BE2C (cell line): ENCODE measurements around the gene COL8A2.
A peak's percentile ranks its signal among the peaks of the same experiment; 100 is the strongest.

ENCODE experiments used
- DNase-seq: peaks from one replicate; pipeline ENCODE4 v3.0.0-alpha.2; 2020
- H3K27me3 ChIP-seq: fragments of 250-450 bp; sonication (Bioruptor Pico); 2 replicates; pipeline ENCODE4 v1.5.1; 2020; ENCODE audit warnings: mild to moderate bottlenecking
- H3K36me3 ChIP-seq: fragments of 250-450 bp; sonication (Bioruptor Pico); 2 replicates; pipeline ENCODE4 v1.5.1; 2020; ENCODE audit warnings: mild to moderate bottlenecking
- H3K4me1 ChIP-seq: fragments of 250-450 bp; sonication (Bioruptor Pico); 2 replicates; pipeline ENCODE4 v1.5.1; 2020
- H3K4me3 ChIP-seq: 2 replicates; pipeline ENCODE4 v1.5.1; 2011; ENCODE audit warnings: low read depth, low read length
- H3K9me3 ChIP-seq: fragments of 250-450 bp; sonication (Bioruptor Pico); 2 replicates; pipeline ENCODE4 v1.5.1; 2020
- TF ChIP-seq, protein P1 (sequence below): IDR thresholded peaks from 2 replicates; pipeline ENCODE4 v1.5.1; 2012; ENCODE audit warnings: mild to moderate bottlenecking, low read depth, low read length

COL8A2 gene

DNA sequence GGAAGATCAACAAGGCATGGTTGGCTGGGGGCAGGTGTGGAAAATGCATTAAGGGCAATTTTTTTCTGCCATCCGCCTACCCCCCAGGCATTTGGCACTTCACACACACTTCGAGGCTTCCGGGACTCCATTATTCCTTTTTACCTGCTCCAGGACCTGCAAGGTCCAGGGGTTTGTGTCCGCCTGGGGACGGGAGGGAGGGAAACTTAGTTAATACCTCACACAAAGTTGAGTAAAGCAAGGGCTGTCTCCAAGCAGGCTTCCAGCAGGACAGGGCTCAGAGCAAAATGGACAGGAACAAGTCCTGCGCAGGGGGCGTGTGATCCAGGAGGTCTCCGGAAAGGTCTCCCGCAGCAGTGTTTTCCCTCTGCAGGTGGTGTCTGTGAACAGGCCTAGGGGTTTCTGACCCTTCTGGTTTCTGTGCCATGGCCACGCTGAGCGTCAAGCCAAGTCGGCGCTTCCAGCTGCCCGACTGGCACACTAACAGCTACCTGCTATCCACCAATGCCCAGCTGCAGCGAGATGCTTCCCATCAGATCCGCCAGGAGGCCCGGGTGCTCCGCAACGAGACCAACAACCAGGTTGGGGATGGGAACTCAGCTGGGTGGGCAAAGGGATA, 40.4 kb downstream of the COL8A2 start:
- TF ChIP-seq, protein P1, sequence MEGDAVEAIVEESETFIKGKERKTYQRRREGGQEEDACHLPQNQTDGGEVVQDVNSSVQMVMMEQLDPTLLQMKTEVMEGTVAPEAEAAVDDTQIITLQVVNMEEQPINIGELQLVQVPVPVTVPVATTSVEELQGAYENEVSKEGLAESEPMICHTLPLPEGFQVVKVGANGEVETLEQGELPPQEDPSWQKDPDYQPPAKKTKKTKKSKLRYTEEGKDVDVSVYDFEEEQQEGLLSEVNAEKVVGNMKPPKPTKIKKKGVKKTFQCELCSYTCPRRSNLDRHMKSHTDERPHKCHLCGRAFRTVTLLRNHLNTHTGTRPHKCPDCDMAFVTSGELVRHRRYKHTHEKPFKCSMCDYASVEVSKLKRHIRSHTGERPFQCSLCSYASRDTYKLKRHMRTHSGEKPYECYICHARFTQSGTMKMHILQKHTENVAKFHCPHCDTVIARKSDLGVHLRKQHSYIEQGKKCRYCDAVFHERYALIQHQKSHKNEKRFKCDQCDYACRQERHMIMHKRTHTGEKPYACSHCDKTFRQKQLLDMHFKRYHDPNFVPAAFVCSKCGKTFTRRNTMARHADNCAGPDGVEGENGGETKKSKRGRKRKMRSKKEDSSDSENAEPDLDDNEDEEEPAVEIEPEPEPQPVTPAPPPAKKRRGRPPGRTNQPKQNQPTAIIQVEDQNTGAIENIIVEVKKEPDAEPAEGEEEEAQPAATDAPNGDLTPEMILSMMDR: no peak
- H3K27me3 ChIP-seq: no peaks in the 10 kb centered on the region
- DNase-seq: no peak
- H3K36me3 ChIP-seq: no peaks in the 10 kb centered on the region; the same call in 1 of the 2 replicates
- H3K9me3 ChIP-seq: no peaks in the 10 kb centered on the region
- H3K4me1 ChIP-seq: no peaks in the 10 kb centered on the region
- peak overlapping the region; percentile 56 for H3K4me3 ChIP-seq

DNA sequence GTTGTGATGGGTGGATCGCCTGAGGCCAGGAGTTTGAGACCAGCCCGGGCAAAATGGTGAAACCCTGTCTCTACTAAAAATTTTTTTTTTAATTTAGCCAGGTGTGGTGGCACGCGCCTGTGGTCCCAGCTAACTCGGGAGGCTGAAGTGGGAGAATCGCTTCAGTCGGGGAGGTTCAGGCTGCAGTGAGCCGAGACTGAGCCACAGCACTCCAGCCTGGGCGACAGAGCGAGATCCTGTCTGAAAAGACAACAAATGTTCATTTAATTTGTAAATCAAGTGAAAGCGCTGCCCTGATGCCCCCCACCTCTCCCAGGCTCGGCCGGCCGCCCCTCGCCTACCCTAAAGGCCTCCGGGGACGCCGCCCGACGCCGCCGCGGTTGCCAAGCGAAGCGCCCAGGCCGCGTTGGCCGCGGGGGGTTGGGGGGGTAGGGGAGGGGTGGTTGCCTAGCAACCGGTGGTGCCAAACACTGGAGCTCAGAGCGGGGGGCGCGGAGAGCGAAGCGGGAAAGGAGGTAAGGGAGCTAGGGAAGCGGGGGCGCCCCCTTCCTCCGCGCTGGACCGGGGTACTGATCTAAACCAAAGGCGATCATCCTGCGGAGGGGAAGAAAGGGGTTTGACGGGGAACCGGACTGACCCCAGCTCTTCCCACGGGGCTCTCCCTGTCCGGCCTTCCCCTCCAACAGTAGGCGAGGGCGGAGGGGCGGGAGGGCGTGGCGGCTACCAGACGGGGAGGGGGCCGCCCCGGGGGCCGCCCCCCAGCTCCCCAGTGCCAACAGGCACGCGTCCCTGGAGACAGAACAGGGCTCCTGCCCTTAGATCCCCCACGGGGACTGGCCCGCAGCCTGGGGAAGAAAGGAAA, 41.2 kb downstream of the COL8A2 start, which contains the start of gene TEKT2:
Gene TEKT2 (plus strand): TSS at position 460 of the 862 bp plus-strand sequence. CDS start 828 bp downstream, outside the sequence.
- TF ChIP-seq, protein P1: no peak
- peak; percentile 78 for DNase-seq
- Histone ChIP-seq H3K4me3 (peak within 1 kb of the TSS; percentile 56), H3K27me3 (no peaks in the 10 kb centered on the region), H3K9me3 (no peaks in the 10 kb centered on the region), H3K36me3 (no peaks in the 10 kb centered on the region; the same call in 1 of the 2 replicates), H3K4me1 (no peaks in the 10 kb centered on the region)

DNA sequence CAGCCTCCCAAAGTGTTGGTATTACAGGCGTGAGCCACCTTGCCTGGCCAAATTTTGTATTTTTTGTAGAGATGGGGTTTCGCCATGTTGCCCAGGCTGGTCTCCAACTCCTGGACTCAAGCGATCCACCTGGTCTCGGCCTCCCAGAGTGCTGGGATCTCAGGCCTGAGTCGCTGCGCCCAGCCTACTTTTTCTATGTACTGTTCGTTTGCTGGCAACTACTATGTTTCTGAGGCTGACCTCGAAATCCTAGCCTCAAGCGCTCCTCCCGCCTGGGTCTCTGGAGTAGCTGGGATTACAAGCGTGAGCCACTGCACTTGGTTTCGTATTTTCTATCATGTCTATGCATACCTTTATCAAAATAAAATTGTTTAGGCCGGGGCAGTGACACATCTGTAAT, 41.8 kb downstream of the COL8A2 start:
- H3K36me3 ChIP-seq: no peaks in the 10 kb centered on the region
- no peak for DNase-seq
- H3K27me3 ChIP-seq: no peaks in the 10 kb centered on the region
- H3K4me1 ChIP-seq: no peaks in the 10 kb centered on the region
- H3K4me3 ChIP-seq: no peak overlapping the region; the same call in 1 of the 2 replicates
- TF ChIP-seq, protein P1: no peak
- H3K9me3 ChIP-seq: no peaks in the 10 kb centered on the region

DNA sequence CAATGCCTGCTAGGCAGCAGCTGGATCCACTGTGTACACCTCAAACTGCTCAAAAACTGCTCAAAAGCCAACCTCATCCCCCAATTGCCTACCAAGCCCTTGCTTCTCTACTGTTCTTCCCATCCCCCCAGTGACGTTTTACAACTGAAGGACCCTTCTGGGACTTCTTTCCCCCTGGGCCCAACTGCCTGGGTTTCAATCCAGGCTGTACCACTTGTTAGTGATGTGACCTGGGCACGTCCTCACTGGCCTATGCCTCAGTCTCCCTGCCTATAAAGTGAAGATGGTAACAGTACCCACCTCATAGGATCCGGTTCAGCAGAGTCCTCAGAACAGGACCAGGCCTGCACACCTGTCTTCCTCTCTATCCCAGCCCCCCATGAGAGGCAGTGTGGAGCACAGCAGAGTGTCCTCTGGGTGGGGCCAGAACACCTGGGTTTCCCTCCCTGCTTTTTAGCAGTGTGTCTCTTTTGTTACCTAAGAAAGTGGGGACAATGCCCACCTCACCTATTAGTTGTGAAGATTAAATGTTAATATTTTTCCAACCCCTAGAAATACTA, 43.0 kb downstream of the COL8A2 start:
- Histone ChIP-seq H3K27me3 (no peaks in the 10 kb centered on the region), H3K36me3 (no peaks in the 10 kb centered on the region), H3K4me3 (no peak overlapping the region), H3K4me1 (no peaks in the 10 kb centered on the region), H3K9me3 (no peaks in the 10 kb centered on the region)
- DNase-seq: no peak
- TF ChIP-seq, protein P1: no peak

DNA sequence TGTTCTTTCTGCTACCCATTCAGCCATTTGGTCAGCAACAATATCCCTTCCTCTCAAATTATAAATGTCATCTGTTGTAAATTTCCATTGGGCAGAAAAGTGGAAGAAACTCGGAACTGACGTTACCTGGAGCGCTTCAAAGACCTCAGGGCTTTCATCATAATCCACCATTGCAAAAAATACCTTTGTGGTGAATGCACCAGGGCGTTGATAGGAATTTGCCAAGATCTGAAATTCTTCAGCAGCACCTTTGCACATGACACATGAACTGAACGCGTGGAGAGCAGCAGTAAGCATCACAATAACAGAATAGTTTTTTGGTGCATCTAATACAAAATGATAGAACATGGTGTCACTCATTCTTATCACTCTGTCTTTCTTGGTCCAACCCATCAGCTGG, 44.2 kb downstream of the COL8A2 start:
- no peak for DNase-seq
- no peaks in the 10 kb centered on the region for H3K9me3 ChIP-seq
- no peaks in the 10 kb centered on the region for H3K4me1 ChIP-seq
- no peaks in the 10 kb centered on the region for H3K27me3 ChIP-seq
- H3K4me3 ChIP-seq: no peak overlapping the region
- no peaks in the 10 kb centered on the region for H3K36me3 ChIP-seq
- TF ChIP-seq, protein P1: no peak
